Stimulated activated CD4-positive, alpha-beta T cell treated with anti-CD3 and anti-CD28 coated beads, Interleukin-1b, Interleukin-23, amount 100 ng/mL, for 48 hours (primary cell): ENCODE measurements around the gene PREX1.
"Not testable (repeated sequence)": the region's sequence is repeated elsewhere in the genome, so short reads cannot be mapped to it uniquely, and the experiment has no call there.

Source experiments
- DNase-seq: peaks from one replicate; pipeline ENCODE4 v3.0.0-alpha.2; 2020

The PREX1 gene

DNA sequence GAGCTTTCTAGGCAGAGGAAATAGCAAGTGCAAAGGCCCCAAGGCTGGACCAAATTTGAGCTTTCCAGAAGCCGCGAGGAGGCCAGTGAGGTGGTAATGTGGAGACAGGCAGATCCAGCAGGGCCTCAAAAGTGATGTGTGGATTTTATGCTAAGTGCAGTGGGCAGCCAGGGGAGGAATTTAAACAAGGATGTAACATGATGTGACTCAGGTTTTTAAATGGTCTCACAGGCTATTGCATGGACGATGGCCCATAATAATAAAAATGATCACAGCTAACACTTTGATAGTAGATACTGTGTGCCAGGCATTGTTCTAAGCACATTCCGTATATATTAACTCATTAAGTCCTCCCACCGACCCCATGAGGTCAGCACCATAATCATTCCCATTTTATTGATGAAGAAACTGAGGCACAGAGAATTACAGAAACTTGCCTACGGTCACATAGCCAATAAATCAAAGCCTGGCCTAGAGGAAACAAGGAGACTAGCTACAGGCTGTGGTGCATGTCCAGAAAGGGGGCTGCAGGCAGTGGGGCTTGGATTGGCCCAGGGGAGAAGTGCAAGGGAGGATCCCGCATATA, 18.0 kb upstream of the PREX1 start:
- no peak for DNase-seq

DNA sequence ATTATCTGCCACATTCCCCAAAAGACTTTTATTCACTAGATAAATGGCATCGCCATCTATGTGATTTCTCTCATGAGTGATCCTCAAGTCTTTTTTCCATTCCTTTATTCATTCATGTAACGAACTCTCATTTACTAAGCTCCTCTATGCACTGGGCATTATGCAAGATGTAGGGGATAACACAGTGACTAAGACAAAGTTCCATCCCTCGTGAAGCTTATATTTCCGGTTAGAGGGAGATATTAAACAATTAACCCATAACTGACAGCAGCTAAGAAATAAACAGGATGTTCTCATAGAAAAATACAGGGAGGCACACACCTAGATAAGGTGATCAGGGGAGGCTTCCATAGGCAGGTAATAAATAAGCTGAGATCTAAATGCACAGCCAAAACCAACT, 17.2 kb upstream of the PREX1 start:
- DNase-seq, result no peak

DNA sequence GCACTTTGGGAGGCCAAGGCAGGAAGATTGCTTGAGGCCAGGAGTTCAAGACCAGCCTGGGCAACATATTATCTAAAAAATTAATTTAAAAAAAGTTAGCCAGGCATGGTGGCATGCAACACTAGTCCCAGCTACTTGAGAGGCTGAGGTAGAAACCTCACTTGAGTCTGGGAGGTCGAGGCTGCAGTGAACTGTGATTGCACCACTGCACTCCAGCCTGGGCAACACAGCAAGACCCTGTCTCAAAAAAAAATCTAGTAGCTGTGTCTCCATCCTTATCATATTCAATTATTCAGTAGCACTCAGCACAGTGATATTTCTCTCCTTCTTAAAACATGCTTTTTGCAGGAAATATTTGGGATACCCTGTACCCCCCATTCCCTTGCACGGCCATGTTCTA, 16.1 kb upstream of the PREX1 start:
- not testable (repeated sequence) for DNase-seq

- no peak for DNase-seq
Observed at GRCh38 chr20:48843057-48843806, 15.4 kb upstream of the PREX1 start.

GRCh38 chr20:48841875-48842529, 14.2 kb upstream of the PREX1 start:
- DNase-seq, result no peak

DNA sequence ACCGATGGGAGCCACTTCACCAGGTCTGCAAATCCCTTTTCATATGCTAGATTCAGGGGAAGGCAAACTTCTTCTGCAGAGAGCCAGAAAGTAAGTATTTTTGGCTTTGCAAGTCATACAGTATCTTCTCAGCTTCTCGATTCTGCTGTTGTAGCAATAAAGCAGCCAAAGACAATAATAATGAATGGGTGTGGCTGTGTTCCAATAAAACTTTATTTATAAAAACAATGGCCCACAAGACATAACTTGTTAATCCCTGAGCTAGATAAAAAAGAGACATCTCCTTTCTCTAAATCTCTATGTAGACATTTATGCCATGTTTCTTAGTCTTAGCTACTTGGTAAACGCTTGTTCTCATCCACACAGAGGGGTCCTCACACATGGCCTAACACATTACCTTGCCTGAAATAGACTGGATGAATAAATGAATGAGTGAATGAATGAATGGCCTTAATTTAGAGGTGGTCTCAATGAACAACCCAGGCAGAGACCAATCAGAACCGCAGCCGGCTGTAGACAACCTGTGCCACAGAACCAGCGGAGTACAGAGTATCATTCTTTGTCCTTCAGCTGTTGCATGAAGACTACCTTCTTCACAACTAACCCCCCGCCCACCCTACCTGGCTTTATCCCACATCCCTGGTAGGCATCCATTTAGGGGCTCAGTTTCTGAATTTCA, 13.5 kb upstream of the PREX1 start:
- DNase-seq, result no peak

DNA sequence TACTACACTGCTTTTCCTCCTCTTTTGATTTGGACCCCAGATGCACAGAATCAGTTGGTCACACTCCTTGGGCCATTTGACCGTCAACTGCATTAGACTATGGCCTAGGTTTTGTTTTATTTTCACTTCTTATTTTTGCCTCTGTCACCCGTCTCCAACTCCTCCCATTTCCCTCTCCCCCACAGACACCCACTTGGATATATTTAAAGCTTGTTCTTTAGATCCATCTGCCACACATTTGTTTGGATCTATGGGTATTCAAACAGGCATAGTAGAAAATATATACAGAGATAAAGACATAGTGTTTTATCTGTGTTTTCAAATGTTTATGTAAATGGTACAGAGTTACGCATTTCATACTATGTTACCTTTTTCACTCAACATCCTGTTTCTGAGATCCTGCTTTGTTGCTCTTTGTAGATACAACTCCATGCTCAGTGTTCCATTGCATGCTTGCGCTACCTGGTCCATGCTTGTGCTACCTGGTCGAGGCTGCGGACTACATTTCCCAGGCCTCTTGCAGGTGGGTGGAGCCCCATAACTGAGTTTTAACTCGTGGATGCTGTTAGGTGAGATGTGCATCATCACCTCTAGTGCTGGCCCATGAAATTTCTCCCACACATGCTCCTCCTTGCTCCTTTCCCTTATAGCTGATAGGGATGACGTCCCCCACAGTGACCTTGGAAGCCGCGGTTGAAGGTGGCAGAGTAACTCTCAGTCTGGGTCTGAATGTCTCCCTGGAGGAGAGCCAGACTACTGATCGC, 11.5 kb upstream of the PREX1 start:
- DNase-seq, result no peak

DNA sequence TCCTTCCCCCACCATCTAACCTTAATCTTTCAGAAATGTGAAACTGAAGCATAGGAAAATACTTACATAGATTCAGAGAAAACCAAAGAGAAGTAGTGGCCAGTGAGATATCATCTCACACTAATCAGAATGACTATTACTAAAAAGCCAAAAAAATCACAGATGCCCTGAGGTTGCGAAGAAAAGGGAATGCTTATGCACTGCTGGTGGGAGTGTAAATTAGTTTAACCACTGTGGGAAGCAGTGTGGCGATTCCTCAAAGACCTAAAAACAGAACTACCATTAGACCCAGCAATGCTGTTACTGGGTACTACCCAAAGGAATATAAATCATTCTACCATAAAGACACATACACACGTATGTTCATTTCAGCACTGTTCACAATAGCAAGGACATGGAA, 9.2 kb upstream of the PREX1 start:
- no peak for DNase-seq

GRCh38 chr20:48835390-48835789, 7.6 kb upstream of the PREX1 start:
- DNase-seq, result no peak

GRCh38 chr20:48834278-48834677, 6.5 kb upstream of the PREX1 start:
- no peak for DNase-seq

DNA sequence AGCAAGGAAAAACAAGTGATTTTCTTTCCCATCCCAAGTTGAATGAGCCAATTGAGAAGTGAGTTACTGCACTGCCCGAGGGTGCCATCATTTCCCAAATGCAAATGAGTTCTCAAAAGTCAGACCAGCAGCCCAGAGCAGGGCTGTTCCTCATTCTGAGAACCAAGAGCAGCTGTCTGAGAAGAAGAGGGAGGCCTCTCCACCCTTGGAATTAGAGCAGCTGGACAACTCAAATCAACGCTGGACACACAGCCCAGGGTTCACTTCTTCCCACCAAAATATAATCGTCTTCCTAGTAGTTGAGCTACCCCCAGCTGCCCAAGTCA, 4.6 kb upstream of the PREX1 start:
- DNase-seq, result no peak

- no peak for DNase-seq
Observed at GRCh38 chr20:48831718-48832404, 4.1 kb upstream of the PREX1 start.

DNA sequence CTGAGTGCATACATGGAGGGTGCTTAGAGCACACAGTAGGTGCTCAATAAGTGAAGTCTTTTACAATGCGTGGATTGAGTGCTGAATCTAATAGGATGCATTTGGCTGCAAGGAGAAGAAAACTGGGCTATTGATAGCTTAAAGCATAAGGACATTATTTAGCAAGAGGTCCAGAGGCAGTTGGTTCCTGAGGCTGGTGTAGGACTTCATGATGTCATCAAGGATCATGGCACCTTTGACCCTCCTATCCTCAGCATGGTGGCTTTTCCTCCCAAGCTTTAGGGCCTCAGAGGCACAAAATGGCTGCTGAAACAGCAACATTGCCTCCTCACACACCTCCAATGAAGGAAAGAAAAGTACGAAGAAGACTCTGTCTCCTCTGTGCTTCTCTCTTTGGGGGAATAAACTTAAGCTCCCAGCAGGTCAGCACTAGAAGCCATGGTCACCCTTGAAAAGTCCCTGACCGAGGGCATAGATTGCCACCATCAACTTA, 3.1 kb upstream of the PREX1 start:
- no peak for DNase-seq

DNA sequence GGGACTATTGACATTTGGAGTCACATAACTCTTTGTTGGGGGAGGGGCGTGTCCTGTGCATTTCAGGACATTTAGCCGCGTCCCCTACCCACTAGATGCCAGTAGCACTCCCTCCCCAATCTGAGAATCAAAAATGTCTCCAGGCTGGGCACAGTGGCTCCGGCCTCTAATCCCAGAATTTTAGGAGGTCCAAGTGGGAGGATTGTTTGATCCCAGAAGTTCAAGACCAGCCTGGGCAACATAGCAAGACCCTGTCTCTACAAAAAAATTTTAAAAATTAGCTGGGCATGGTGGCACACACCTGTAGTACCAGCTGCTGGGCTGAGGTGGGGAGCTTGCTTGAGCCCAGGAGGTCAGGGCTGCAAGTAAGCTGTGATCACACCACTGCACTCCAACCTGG, 2.1 kb upstream of the PREX1 start:
- DNase-seq, result no peak

DNA sequence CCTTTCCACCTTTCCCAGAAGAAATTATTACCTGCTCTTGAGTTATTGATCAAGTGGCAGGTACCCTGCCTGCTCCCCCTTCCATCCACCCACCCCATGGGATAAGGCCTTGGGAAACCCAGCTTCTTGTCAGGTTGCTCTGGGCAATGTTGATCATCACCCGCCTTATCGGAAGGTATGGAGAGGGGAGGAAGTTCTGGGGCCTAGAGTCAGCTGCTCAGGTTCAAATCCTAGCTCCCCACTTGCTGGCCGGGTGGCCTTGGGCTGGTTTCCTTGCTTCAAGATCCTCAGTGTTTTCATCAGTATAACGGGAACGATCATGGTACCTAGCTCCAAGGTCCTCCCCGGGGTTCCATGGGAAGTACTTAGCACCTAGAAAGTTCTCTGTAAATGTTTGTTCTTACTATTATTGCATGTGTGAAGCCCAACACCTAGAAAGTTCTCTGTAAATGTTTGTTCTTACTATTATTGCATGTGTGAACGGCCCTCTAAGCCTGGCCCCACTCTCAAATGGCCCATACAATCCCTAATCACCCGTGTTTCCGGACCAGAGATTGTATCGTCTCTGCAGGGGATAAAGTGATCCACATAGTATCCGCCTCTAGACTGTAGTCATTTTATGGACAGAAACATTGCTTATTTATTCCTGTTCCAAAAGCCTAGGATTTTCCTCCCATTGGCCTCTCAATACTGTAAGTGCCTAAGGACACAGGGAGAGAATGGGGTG, 1.1 kb upstream of the PREX1 start:
- DNase-seq, result no peak

DNA sequence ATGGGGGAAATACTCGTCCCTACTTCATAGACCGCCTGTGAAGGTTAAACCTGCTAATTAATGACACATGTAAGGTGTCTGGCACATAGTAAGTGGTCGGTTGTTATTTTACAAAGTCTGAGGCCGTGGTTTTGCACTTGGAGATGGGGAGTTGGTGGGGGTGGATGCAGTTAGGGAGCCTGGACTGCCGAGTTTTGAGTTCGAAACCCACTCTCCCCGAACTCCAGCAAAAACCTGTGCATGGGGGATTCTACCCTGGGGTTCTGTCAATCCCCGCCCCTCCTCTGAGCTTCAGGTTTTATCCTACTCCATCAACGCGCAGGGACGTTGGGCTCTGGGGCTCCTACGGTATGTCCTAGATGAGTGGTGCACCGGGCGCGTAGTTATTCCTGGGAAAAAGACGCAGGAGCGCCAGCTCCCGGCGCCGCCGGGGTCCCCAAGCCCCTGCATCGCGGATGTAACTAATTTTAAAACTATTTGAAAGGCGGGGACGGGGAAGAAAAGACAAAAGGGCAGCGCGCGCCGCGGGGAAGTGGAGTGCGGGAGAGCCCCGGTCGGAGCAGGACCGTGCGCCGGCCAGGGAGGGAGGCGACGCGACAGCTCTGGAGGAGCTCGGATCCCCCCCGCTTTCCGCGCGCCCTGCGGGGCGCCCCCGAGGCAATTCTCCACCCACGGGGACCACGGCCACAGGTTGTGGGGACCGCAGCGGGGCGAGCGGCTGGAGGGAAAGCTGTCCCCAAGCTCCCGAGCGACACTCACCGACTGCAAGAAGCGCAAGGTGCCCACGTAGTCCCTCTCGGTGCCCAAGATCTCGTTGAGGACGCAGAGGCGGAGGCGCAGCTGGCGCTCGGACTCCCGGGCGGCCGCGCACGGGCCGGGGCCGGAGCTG, 672 bp downstream of the PREX1 start:
- no peak for DNase-seq

DNA sequence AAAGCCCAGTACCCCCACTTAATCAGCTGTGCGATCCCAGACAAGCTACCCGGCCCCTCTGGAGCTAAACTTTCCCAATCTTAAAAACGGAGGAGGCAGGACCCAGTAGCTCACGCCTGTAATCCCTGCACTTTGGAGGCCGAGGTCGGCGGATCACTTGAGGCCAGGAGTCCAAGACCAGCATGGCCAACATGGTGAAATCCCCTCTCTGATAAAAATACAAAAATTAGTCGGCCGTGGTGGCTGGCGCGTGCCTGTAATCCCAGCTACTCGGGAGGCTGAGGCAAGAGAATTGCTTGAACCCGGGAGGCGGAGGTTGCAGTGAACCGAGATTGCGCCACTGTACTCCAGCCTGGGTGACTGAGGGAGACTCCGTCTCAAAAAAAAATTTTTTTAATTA, 1.3 kb downstream of the PREX1 start:
- not testable (repeated sequence) for DNase-seq

DNA sequence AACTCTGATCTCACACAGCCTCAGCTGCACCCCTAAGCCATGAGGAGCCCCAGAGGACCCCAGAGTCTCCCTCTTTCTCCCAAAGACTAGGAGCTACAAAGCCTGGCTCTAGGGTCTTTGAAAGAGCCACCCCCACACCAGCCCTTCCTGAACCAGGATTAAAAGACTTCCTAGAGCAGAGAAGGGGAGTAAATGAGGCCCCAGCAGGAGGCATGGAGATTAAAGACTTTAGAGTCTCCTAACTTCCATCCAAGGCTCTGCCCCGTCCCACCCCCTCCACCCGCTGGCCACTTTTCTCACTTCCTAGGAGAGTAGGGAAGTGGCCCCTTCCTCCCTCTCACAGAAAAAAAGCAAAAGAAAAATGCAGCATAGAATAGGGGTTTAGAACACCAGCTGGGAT, 1.7 kb downstream of the PREX1 start:
- no peak for DNase-seq

DNA sequence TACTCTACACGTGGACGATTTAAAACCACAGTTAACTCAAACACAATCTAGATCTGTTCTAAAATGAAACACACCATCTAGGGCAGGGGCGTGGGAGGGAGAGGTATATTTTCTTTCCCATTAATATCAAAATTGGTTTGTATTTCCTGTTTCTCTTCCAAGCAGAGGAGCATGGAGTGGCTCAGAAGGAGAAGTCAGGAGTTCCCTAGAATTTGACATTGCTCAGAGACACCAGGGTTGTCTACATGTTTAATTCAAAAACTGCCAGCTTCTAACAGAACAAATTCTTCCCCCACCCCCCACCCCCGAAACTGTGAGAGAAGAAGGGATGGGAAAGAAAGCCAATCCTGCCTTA, 2.3 kb downstream of the PREX1 start:
- no peak for DNase-seq

- no peak for DNase-seq
Observed at GRCh38 chr20:48824830-48825565, 2.8 kb downstream of the PREX1 start.
